IMR-90 (cell line): Measurements from ENCODE around the gene LAMC2.

Experiments used
- CTCF ChIP-seq: conservative IDR thresholded peaks from 2 replicates; pipeline ENCODE4 v1.5.1; 2012; ENCODE audit warnings: mild to moderate bottlenecking, low read depth, low read length, improper control_type of control experiment
- MXI1 ChIP-seq: IDR thresholded peaks from 2 replicates; pipeline ENCODE4 v1.6.1; 2012; ENCODE audit warnings: low read depth, mild to moderate bottlenecking, low read length, moderate library complexity, borderline replicate concordance
- POLR2A ChIP-seq: IDR thresholded peaks from 2 replicates; pipeline ENCODE4 v1.6.1; 2012; ENCODE audit warnings: mild to moderate bottlenecking, low read depth, low read length
- SMC3 ChIP-seq: fragments of 150-350 bp; IDR thresholded peaks from 2 replicates; pipeline ENCODE4 v1.6.1; 2016; ENCODE audit warnings: low read depth, mild to moderate bottlenecking, antibody characterized with exemption, low read length, moderate library complexity
- USF2 ChIP-seq: fragments of 150-350 bp; IDR thresholded peaks from 2 replicates; pipeline ENCODE4 v1.6.1; 2017; ENCODE audit warnings: mild to moderate bottlenecking, antibody characterized with exemption, low read length, low read depth

GRCh38 chr1:183210681-183211080 is 24.6 kb downstream of the LAMC2 start:
- TF ChIP-seq SMC3 (no peak), CTCF (no peak), MXI1 (no peak), POLR2A (no peak), USF2 (no peak)
